ENCODE measurements around the gene AHCYL2.

DNA sequence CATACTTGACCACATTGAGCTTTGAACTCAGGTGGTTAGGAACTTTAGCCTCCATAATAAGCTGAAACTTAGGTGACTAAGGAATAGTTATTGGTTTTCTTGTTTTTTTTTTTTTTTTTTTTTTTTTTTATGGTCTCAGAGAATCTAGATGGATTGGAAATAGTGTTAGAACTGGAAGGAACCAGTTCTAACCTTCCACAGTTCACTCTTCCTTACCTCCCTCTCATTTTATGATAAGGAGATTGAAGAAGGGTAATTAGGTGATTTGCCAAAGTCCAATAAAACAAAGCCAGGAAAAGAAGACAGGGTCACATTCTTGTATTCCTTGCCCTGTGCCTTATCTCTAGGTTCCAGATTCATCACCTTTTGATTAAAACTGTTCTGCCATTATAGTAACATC lies 137.7 kb downstream of the AHCYL2 start:
- no peak for TF ChIP-seq CTCF (IDR thresholded peaks at IDR 0.05)
- no peak for TF ChIP-seq EP300 (IDR thresholded peaks at IDR 0.05)

All from gastroesophageal sphincter (tissue), 3 donors.